IMR-90 (cell line): ENCODE measurements around the gene ACOX1. TPM values are rescaled to one million over a fixed set of nuclear protein-coding genes. Genes with fewer than 3 reads are reported as not detected.

Source experiments
- ATAC-seq: fragments of 200-7000 bp; cut with Tn5 transposase; 2 replicates; pipeline ENCODE4 v1.9.1; 2020; ENCODE audit warnings: low read depth, mild to moderate bottlenecking, moderate library complexity
- BruUV-seq: library from RNA; stranded (reverse); fragments of 400-500 nt; replicated peaks from 2 replicates; lab custom pipeline; 2021; lab: Mats Ljungman, UMichigan
- CTCF ChIA-PET: fragments of 300-600 bp; formaldehyde crosslinking; extraction: SDS; loops from one replicate; lab custom pipeline; 2021; ENCODE audit warnings: antibody characterized with exemption; lab: Yijun Ruan, JAX
- POLR2A ChIA-PET: fragments of 300-600 bp; sonication (Branson Sonifier 250); formaldehyde crosslinking; loops from one replicate; lab custom pipeline; 2022; ENCODE audit warnings: antibody characterized with exemption; ENCODE audit not compliant: unreplicated experiment; lab: Charles Lee
- DNase-seq: peaks from one replicate; pipeline ENCODE4 v3.0.0; 2013
- H2AFZ ChIP-seq: replicated peaks from 2 replicates; pipeline ENCODE3; 2013; ENCODE audit warnings: low read length, mild to moderate bottlenecking; ENCODE audit not compliant: poor library complexity
- H2AK5ac ChIP-seq: 2 replicates; pipeline ENCODE4 v1.6.1; 2013; ENCODE audit warnings: low read depth, low read length, inconsistent platforms
- H2AK9ac ChIP-seq: replicated peaks from 2 replicates; pipeline ENCODE3; 2013; ENCODE audit warnings: mild to moderate bottlenecking, low read depth, low read length, moderate library complexity; ENCODE audit not compliant: poor library complexity
- H2BK120ac ChIP-seq: 2 replicates; pipeline ENCODE4 v1.6.1; 2013; ENCODE audit warnings: low read depth, low read length, inconsistent platforms
- H2BK15ac ChIP-seq: 3 replicates; pipeline ENCODE4 v1.6.1; 2013; ENCODE audit warnings: low read depth, low read length, inconsistent platforms
- H2BK20ac ChIP-seq: 2 replicates; pipeline ENCODE4 v1.6.1; 2013; ENCODE audit warnings: low read depth, mild to moderate bottlenecking, inconsistent platforms, low read length, moderate library complexity
- H2BK5ac ChIP-seq: 2 replicates; pipeline ENCODE4 v1.6.1; 2013; ENCODE audit warnings: mild to moderate bottlenecking, low read depth, low read length, inconsistent platforms; ENCODE audit not compliant: poor library complexity, severe bottlenecking
- H3K14ac ChIP-seq: replicated peaks from 2 replicates; pipeline ENCODE4 v1.6.1; 2013; ENCODE audit warnings: low read depth, low read length, inconsistent platforms
- H3K18ac ChIP-seq: 2 replicates; pipeline ENCODE4 v1.6.1; 2013; ENCODE audit warnings: low read depth, low read length, control low read depth
- H3K23ac ChIP-seq: 2 replicates; pipeline ENCODE4 v1.6.1; 2013; ENCODE audit warnings: low read depth, low read length, inconsistent platforms
- H3K27ac ChIP-seq: 2 replicates; pipeline ENCODE4 v1.5.1; 2013; ENCODE audit warnings: mild to moderate bottlenecking, control low read depth, low read length; ENCODE audit not compliant: insufficient read depth
- H3K27me3 ChIP-seq: 2 replicates; pipeline ENCODE4 v1.6.1; 2013; ENCODE audit warnings: low read length; ENCODE audit not compliant: control insufficient read depth, insufficient read depth
- H3K36me3 ChIP-seq: 2 replicates; pipeline ENCODE4 v1.6.1; 2013; ENCODE audit warnings: low read length, mixed read lengths; ENCODE audit not compliant: control insufficient read depth, insufficient read depth
- H3K4ac ChIP-seq: 2 replicates; pipeline ENCODE4 v1.6.1; 2013; ENCODE audit warnings: low read depth, low read length, inconsistent platforms
- H3K4me1 ChIP-seq: 2 replicates; pipeline ENCODE4 v1.6.1; 2013; ENCODE audit warnings: low read length, mixed read lengths; ENCODE audit not compliant: control insufficient read depth, insufficient read depth
- H3K4me2 ChIP-seq: 2 replicates; pipeline ENCODE4 v1.6.1; 2013; ENCODE audit warnings: low read depth, mild to moderate bottlenecking, control low read depth, low read length, moderate library complexity
- H3K4me3 ChIP-seq: 2 replicates; pipeline ENCODE4 v1.5.1; 2013; ENCODE audit warnings: low read depth, mild to moderate bottlenecking, control low read depth, low read length, moderate library complexity; ENCODE audit not compliant: insufficient read depth
- H3K56ac ChIP-seq: 2 replicates; pipeline ENCODE4 v1.6.1; 2013; ENCODE audit warnings: low read length, inconsistent platforms; ENCODE audit not compliant: insufficient read depth; ENCODE audit errors: extremely low read depth
- H3K79me1 ChIP-seq, 2 experiments: 2 replicates each; pipeline ENCODE4 v1.6.1; 2013; ENCODE audit warnings: low read length in 2 of 2, inconsistent platforms in 1 of 2, low read depth in 1 of 2
- H3K9ac ChIP-seq: 2 replicates; pipeline ENCODE4 v1.6.1; 2013; ENCODE audit warnings: low read depth, low read length, control low read depth
- H3K9me1 ChIP-seq: 2 replicates; pipeline ENCODE4 v1.6.1; 2013; ENCODE audit warnings: low read length, inconsistent platforms; ENCODE audit not compliant: insufficient read depth
- H3K9me3 ChIP-seq: 2 replicates; pipeline ENCODE4 v1.6.1; 2013; ENCODE audit warnings: low read length; ENCODE audit not compliant: control insufficient read depth, insufficient read depth
- H4K20me1 ChIP-seq: 2 replicates; pipeline ENCODE4 v1.6.1; 2013; ENCODE audit warnings: low read length, inconsistent platforms; ENCODE audit not compliant: insufficient read depth
- H4K5ac ChIP-seq: 2 replicates; pipeline ENCODE4 v1.6.1; 2013; ENCODE audit warnings: mild to moderate bottlenecking, low read depth, low read length, control low read depth
- H4K8ac ChIP-seq, 2 experiments: 2 replicates each; pipeline ENCODE4 v1.6.1; 2013; ENCODE audit warnings: low read depth in 2 of 2, low read length in 2 of 2, control low read depth in 1 of 2, inconsistent platforms in 1 of 2
- H4K91ac ChIP-seq: 2 replicates; pipeline ENCODE4 v1.6.1; 2013; ENCODE audit warnings: low read depth, low read length, inconsistent platforms; ENCODE audit not compliant: insufficient read depth
- BHLHE40 ChIP-seq: fragments of 150-350 bp; IDR thresholded peaks from 2 replicates; pipeline ENCODE4 v1.6.1; 2016; ENCODE audit warnings: mild to moderate bottlenecking, low read depth, low read length
- CEBPB ChIP-seq: IDR thresholded peaks from 2 replicates; pipeline ENCODE4 v1.6.1; 2012; ENCODE audit warnings: low read depth, low read length, improper control_type of control experiment
- CHD1 ChIP-seq: IDR thresholded peaks from 2 replicates; pipeline ENCODE4 v1.6.1; 2012; ENCODE audit warnings: low read depth, low read length, improper control_type of control experiment
- FOS ChIP-seq: fragments of 150-350 bp; IDR thresholded peaks from 2 replicates; pipeline ENCODE4 v1.6.1; 2016; ENCODE audit warnings: low read depth, low read length
- MAZ ChIP-seq: IDR thresholded peaks from 2 replicates; pipeline ENCODE4 v1.6.1; 2012; ENCODE audit warnings: low read depth, mild to moderate bottlenecking, low read length, improper control_type of control experiment, moderate library complexity, borderline replicate concordance
- RAD21 ChIP-seq: IDR thresholded peaks from 2 replicates; pipeline ENCODE4 v1.6.1; 2012; ENCODE audit warnings: low read length, improper control_type of control experiment
- SMC3 ChIP-seq: fragments of 150-350 bp; IDR thresholded peaks from 2 replicates; pipeline ENCODE4 v1.6.1; 2016; ENCODE audit warnings: low read depth, mild to moderate bottlenecking, antibody characterized with exemption, low read length, moderate library complexity
- WGBS, 2 experiments: methylation state at CpG; one replicate each; pipeline versions ENCODE4 v1.1.5 to v1.1.7; 2013; ENCODE audit warnings: missing lambda C conversion rate in 2 of 2; ENCODE audit not compliant: insufficient read length in 1 of 2; ENCODE audit errors: extremely low coverage in 2 of 2; 5-methylcytosine and 5-hydroxymethylcytosine counted together
- dilution Hi-C: fragments of 300-500 bp; cut with HindIII; formaldehyde crosslinking; loops from one replicate; pipeline ENCODE4 v1.14.3; 2018; ENCODE audit warnings: low sequenced_read_pairs; ENCODE audit not compliant: unreplicated experiment
- in situ Hi-C: fragments of 300-500 bp; cut with MboI; formaldehyde crosslinking; loops from 3 replicates; pipeline ENCODE4 v1.14.3; 2019; ENCODE audit warnings: low sequenced_read_pairs, inconsistent platforms, mixed read lengths
- intact Hi-C: fragments of 100-400 bp; cut with micrococcal nuclease; formaldehyde crosslinking; loops from 2 replicates; pipeline ENCODE4 v1.10.0; 2022
- polyA plus RNA-seq, 3 experiments: library from polyadenylated mRNA; depleted of rRNA; stranded (reverse); fragments of >200 nt; gene quantifications; 2 replicates each; pipeline ENCODE4 v1.2.3, GENCODE V29; 2012; ENCODE audit warnings: low replicate concordance in 1 of 3
- total RNA-seq: library from RNA; depleted of rRNA; stranded (reverse); fragments of >200 nt; gene quantifications from 2 replicates; pipeline ENCODE4 v1.2.3, GENCODE V29; 2012
- TF ChIP-seq, protein P1 (sequence below): fragments of 150-350 bp; IDR thresholded peaks from 2 replicates; pipeline ENCODE4 v1.6.1; 2017; ENCODE audit warnings: mild to moderate bottlenecking, antibody characterized with exemption, low read length, low read depth
- TF ChIP-seq, protein P2 (sequence below): conservative IDR thresholded peaks from 2 replicates; pipeline ENCODE4 v1.5.1; 2012; ENCODE audit warnings: mild to moderate bottlenecking, low read depth, low read length, improper control_type of control experiment

Gene ACOX1
- total and polyA plus RNA-seq, 2 of the 4 experiments (the other 2 are of a cell fraction) = 16.1 to 94.8 TPM

DNA sequence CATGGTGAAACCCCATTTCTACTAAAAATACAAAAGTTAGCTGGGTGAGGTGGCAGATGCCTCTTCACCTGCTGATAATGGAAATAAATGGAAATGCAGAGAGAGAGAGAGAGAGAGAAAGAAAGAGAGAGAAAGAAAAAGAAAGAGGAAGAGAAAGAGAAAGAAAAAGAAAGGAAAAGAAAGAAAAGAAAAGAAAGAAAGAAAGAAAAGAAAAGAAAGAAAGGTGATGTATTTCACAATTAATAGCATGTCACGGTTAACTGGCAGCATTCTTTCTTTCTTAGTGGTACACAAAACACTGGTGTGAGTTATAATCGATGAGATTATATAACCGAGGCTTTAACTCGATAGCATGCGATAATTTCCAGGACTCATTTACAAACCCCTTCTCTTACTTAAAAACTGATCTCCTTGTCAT lies 3.2 kb downstream of the ACOX1 start:
- dilution Hi-C loops = no loop called here
- no peak overlapping the region for H3K9ac ChIP-seq
- no peak overlapping the region for H3K27ac ChIP-seq

More for the DNA sequence above, 3.2 kb downstream of the ACOX1 start:
- no TSS peak for BruUV-seq
- Histone ChIP-seq H2BK15ac (no peak overlapping the region), H3K23ac (no peak overlapping the region), H3K4me1 (peaks cover 3% of the 10 kb centered on the region; the same call in 1 of the 2 replicates), H2BK5ac (no peak overlapping the region), H4K8ac (no peak overlapping the region), H2BK20ac (no peak overlapping the region), H4K5ac (no peak overlapping the region), H3K14ac (no peak overlapping the region), H3K9me3 (no peaks in the 10 kb centered on the region), H3K4me3 (no peak overlapping the region), H4K91ac (no peak overlapping the region), H2AK9ac (no peak overlapping the region), H3K56ac (no peak overlapping the region), H3K9me1 (no peaks in the 10 kb centered on the region; the same call in 1 of the 2 replicates), H2BK120ac (no peak overlapping the region), H4K20me1 (0 out of 2 replicates have a peak, but pooled peaks cover 3% of the 10 kb centered on the region), H2AFZ (no peak overlapping the region), H3K27me3 (no peaks in the 10 kb centered on the region), H3K79me1 (peaks cover 22 to 65% of the 10 kb centered on the region in 2 experiments), H2AK5ac (no peak overlapping the region), H3K18ac (no peak overlapping the region), H3K4me2 (peak overlapping the region; percentile 36), H3K36me3 (peaks cover 5% of the 10 kb centered on the region; the same call in 1 of the 2 replicates), H3K4ac (no peak overlapping the region)
- in situ Hi-C loops (no loop called here), intact Hi-C loops (no loop called here)
- ATAC-seq (no peak), DNase-seq (no peak)
- no peak for TF ChIP-seq CHD1
- no peak for TF ChIP-seq MAZ
- TF ChIP-seq CEBPB = no peak
- no peak for TF ChIP-seq BHLHE40
- no peak for TF ChIP-seq FOS
- TF ChIP-seq, protein P1, sequence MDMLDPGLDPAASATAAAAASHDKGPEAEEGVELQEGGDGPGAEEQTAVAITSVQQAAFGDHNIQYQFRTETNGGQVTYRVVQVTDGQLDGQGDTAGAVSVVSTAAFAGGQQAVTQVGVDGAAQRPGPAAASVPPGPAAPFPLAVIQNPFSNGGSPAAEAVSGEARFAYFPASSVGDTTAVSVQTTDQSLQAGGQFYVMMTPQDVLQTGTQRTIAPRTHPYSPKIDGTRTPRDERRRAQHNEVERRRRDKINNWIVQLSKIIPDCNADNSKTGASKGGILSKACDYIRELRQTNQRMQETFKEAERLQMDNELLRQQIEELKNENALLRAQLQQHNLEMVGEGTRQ = no peak
- no peak for TF ChIP-seq RAD21
- no peak for TF ChIP-seq SMC3
- TF ChIP-seq, protein P2, sequence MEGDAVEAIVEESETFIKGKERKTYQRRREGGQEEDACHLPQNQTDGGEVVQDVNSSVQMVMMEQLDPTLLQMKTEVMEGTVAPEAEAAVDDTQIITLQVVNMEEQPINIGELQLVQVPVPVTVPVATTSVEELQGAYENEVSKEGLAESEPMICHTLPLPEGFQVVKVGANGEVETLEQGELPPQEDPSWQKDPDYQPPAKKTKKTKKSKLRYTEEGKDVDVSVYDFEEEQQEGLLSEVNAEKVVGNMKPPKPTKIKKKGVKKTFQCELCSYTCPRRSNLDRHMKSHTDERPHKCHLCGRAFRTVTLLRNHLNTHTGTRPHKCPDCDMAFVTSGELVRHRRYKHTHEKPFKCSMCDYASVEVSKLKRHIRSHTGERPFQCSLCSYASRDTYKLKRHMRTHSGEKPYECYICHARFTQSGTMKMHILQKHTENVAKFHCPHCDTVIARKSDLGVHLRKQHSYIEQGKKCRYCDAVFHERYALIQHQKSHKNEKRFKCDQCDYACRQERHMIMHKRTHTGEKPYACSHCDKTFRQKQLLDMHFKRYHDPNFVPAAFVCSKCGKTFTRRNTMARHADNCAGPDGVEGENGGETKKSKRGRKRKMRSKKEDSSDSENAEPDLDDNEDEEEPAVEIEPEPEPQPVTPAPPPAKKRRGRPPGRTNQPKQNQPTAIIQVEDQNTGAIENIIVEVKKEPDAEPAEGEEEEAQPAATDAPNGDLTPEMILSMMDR = no peak
- POLR2A ChIA-PET = interaction anchor here (0.7 kb wide), 1 partner anchor 35 kb away, joined by 3 read pairs; no protein-coding TSS in a partner anchor
- CTCF ChIA-PET = no interaction called here
- no CpG with 5 or more reads among the region's 5 CpGs for WGBS, 2 experiments
